OCI-M1 (cell line): ENCODE results near the gene NUP62.
"Not testable (repeated sequence)": the region's sequence is repeated elsewhere in the genome, so short reads cannot be mapped to it uniquely, and the experiment has no call there.

Experiments
- DNase-seq: peaks from one replicate; lab custom pipeline; 2025; lab: John Stamatoyannopoulos, UW

The NUP62 gene

DNA sequence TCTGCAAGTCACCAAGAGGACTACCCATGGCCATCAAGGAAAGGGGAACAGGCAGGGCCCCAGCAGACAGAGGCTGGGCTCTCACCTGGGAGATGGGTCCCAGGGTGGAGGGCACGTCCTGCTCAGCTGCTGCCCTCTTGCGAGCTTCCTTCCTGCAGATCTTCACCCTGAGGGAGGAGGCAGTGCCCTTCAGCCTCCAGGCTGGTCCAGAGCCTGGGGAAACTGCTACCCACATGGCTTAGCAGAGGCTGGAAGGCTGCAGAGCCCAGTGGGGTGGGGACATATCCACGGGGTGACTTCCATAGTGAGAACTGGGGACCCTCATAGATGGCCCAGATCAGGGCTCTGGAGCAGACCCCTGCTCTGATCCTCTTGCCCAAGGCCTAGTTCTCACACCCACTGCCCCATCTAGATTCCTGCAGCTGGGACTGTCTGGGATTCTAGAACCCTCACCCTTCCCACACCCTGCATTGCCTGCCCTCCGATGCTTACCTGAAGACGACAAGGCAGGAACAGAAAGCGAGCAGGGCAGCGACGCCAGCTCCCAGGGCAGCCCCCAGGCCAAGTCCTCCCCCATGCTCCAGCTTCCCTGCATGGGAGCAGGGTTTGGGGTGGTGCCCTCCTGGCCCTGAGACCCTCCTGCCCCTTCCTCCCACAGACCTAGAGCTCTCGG, 22.6 kb upstream of the NUP62 start:
- no peak for DNase-seq

- DNase-seq, result no peak
Measured at GRCh38 chr19:49950956-49951526, 21.7 kb upstream of the NUP62 start.

- no peak for DNase-seq
Measured at GRCh38 chr19:49950590-49950948, 21.3 kb upstream of the NUP62 start.

DNA sequence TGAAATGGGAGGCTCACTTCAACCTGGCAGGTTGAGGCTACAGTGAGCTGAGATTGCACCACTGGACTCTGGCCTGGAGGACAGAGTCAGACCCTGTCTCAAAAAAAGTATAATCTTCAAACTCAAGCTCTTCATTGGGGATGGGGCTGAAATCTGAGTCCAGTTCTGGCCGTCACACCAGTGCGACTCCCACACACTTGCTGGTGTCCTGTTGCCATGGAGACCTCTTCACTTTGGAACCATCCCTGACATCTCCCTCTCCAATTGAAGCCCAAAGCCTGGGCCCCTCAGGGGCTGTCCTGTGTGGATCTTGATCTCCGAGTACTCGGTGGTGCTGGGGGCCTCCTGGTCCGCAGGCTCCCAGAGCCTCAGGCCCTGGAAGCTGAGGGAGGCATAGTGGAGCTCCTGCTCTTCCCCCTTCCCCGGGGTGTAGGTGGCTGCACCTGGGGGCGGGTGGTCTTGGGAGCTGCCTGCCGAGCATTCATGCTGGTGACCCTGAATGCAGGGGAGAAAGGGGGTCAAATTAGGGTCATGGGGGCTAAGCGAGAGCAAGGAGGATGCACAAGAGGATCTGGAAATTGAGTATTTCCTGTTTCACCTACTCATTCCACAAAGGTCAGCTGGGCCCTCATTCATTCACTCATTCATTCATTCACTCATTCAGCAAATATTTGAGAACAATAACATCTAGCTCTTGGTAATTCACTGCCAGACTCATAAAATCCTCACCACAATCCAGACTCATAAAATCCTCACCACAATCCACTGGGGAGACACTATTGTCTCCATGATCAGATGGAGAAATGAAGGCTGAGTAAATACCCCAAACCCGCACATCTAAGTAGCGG, 20.7 kb upstream of the NUP62 start:
- DNase-seq, result no peak

- no peak for DNase-seq
Measured at GRCh38 chr19:49946415-49946814, 17.1 kb upstream of the NUP62 start.

DNA sequence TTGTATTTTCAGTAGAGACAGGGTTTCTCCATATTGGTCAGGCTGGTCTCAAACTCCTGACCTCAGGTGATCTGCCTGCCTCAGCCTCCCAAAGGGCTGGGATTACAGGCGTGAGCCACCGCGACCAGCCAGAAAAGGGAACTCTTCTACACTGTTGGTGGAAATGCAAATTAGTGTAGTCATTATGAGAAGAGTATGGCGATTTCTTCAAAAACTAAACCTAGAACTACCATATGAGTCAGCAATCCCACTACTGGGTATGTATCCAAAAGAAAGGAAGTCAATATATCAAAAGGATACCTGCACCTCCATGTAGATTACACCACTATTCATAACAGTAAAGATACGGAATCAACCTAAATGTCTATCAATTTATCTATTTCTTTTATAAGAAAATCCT, 15.3 kb upstream of the NUP62 start:
- not testable (repeated sequence) for DNase-seq

- DNase-seq, result no peak
Measured at GRCh38 chr19:49940482-49940791, 11.1 kb upstream of the NUP62 start.

- no peak for DNase-seq
Measured at GRCh38 chr19:49939721-49940481, 10.6 kb upstream of the NUP62 start.

- no peak for DNase-seq
Measured at GRCh38 chr19:49938662-49939061, 9.4 kb upstream of the NUP62 start.

DNA sequence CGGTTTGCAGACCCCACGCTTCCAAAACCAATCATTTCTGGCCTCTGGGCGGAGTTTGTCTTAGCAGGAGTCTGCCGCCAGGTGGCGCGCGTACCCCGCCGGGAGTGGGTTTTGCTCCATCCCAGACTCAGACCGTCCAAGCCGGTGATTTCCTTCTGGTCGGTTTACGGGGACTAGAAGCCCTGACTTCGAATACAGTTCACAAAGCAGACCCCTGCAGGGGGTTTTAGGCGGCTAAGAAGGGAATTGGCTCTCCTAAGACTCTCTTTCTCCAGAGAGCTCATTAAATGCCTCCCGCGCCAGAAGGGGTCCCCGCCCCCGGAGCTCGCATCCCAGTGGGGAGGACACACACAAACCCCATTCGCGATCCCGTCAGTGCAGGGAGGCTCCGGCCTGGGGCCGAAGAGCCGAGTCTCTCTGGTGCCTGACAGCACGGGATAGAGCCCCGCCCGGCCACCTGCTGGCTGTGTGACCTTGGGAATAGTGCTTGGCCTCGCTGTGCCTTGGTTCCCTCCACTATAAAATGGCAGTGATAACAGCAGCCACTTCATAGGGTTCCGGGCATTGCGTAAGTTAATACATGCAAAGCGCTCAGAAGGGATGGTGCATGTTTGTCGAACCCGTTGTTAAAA, 8.6 kb upstream of the NUP62 start:
- peak; percentile 88 for DNase-seq

DNA sequence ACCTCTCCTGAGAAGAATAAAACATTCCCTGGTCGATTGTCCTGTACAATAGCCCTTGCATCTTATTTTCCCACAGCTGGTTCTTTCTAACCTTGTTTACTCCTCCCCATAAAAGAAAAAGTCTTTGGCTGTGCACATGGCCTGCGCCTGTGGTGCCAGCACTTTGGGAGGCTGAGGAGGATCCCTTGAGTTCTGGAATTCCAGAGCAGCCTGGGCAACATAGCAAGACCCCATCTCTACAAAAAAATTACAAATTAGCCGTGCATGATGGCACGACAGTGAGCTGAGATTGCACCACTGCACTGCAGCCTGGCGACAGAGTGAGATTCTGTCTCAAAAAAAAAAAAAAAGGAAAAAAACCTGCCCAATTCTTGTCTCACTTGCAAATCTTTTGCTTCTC, 7.2 kb upstream of the NUP62 start:
- no peak for DNase-seq

DNA sequence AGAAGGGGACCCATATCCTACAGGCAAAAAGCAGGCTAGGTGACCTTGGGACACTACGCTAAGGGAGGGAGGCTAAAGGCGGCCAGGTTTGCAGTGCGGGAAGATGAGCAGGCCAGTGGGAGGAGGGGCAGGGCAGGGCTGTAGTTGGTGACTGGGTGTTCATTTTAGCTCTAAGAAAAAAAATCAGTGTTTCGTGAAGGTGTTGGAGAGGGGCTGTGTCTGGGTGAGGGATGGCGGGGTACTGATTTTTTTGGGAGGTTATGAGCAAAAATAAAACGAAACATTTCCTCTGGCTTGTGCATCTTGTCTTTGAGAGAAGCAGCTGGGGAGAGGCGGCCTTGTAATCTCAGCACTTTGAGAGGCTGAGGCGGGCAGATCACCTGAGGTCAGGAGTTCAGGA, 4.3 kb upstream of the NUP62 start:
- DNase-seq, result no peak

- DNase-seq, result no peak
Measured at GRCh38 chr19:49932731-49933131, 3.4 kb upstream of the NUP62 start.

- no peak for DNase-seq
Measured at GRCh38 chr19:49932041-49932451, 2.7 kb upstream of the NUP62 start.

DNA sequence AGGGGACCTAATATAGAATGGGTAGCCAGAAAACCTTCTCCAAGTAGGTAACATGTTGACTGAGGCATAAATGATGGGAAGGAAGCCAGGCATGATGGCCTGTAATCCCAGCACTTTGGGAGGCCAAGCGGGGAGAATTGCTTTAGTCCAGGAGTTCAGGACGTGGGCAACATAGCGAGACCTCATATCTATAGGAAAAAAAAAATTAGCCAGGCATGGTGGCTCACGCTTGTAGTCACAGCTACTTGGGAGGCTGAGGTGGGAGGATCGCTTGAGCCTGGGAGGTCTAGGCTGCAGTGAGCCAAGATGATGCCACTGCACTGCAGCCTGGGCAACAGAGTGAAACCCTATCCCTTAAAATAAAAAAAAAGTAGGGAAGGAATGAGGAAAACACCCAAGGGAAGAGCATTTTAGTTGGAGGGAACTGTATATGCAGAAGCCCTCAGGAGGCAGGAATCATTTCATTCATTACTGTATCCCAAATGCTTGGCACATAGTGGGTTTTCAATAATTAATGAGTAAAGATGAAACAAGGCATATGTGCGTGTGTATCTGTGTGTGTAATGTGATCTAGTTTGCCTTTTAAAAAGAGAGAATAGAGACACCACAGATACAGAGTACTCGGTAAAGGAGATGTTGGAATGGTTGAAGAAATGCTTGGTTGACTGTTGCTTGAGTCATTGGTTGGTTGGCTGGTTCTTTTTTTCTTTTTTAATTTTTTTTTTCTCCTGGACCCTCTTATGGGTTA, 2.2 kb upstream of the NUP62 start:
- DNase-seq, result no peak

DNA sequence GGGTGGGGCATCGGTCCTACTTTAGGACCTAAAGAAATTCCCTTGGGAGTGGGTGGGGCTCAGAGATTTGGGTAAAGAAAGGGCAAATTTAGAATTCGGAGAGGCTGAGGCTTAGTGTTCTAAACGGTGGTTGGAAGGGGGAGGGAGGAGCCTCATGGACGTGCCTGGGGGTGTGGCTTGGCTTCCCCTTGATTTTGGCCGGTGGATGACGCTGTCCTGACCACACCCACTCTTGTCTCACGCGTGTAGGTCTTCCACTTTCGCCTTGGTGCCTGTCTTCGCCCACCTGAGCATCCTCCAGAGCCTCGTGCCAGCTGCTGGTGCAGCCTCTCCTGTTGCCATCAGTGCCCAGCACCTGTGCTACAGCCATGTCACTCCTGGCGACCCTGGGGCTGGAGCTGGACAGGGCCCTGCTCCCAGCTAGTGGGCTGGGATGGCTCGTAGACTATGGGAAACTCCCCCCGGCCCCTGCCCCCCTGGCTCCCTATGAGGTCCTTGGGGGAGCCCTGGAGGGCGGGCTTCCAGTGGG, 1.2 kb upstream of the NUP62 start:
- DNase-seq, result no peak

DNA sequence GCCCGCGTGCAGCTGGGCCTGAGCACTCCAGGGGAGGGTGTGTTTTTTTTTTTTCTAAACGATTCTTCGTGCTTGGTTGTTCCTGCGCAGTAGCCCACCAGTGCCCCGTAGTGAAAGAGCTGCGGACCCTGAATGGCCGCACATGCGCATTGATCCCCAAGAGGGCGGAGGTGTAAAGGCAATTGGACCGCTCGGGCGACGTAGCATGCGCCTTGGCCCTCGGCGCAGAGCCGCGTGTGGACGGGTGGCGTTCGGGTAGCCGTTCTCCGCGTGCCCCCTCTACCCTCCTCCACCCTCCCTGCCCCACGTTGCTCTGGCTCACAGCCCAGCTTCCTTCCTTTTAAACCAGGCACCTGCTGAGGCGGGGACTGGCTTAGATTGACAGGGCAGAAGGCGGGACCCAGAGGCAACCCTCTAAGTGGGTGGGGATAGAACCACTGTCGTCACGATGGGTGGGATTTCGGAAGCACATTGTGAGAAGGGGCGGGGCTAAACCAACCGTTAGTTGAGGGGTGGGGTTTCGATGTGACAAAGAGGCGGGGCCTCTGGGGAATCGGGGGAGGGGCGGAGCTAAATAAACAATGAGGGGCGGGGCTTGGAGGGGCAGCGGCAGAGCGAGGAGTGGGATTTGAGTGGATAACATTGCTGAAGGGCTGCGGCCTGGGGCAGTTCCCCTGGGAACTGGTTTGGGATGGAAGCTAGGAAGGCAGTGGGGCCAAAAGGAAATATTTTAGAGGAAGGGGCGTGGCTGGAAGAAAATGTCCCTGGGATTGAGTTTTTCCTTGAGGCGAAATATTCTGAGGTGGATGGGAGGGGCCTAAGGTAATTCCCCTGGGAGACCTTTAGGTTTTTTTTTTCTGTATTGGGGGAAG, 543 bp upstream of the NUP62 start:
- DNase-seq, result peak; percentile 99

DNA sequence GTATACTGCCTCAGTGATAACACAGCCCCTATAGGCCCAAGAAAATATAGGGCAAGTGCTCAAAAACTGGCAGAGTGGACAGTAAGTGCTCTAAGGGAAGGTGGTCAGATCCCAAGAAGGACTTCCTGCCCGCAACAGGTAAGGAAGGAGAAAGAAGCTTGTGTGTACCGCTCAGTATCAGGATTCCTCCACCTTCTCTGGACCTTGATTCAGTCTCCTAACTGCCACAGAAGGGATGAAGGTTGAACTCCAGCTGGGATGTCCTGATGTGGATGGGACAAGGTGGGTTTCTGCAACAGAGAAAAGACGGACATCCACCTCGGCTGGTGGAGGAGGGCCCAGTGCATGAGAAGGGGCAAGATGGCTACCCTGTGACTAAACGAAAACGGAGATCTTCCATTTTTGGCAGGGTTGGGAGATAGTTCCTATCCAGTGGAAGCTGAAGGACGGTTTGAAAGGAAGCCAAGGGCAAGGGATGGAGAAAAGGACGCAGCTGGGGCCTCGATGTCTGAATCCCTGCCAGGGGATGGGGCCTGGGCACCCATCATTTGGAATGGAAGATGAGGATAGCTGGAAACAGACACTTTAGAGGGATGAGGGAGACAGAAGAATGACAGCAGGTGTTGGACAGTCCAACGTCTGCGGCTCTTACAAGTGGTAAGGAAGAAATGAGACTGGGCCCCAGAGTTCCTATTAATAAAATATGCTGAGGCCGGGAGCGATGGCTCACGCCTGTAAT, 1.6 kb downstream of the NUP62 start:
- no peak for DNase-seq

DNA sequence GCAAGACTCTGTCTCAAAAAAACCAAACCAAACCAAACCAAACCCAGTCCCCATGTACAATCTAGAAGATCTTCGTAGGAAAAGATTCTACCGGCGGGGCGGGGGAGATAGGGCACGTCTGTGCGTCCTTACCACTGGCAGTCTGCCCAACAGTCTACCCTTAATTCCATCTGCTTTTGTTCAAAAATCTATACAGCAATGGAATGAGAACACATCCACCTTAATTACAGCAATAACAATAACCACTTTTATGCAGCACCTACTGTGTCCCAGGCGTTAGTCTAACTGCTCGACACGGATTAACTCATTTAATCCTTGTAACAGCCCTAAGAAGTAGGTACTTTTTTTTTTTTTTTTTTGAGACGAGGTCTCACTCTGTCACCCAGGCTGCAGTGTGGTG, 2.8 kb downstream of the NUP62 start:
- no peak for DNase-seq

GRCh38 chr19:49925486-49925885, 3.8 kb downstream of the NUP62 start:
- no peak for DNase-seq
